ENCODE data around the gene ANKRD12.

DNA sequence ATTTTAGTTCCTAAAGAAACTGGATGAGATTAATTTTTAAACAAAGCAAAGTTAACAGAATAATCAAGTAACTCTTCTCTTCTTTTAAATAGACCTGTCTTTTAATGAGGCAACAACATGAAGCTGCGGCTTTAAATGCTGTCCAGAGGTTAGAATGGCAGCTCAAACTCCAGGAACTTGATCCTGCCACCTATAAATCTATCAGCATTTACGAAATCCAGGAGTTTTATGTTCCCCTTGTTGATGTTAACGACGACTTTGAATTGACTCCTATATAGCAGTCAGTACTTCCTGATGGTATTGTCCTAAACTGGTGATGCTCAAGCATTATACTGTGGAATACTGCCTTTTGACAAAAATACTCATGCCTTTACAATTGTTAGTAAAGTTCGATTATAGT lies 144.3 kb downstream of the ANKRD12 start:
- TF ChIP-seq POLR2AphosphoS5 (IDR thresholded peaks at IDR 0.05; ENCODE audit: borderline replicate concordance, low read depth, low read length) (no peak), EZH2 (IDR thresholded peaks at IDR 0.05) (no peak), FOXP2 (optimal IDR thresholded peaks at IDR 0.05; ENCODE audit: control extremely low read depth, extremely low read length, insufficient read depth) (no peak)
